NCI-H2107 treated with DMSO at 0.1 percent for 48 hours (cell line): ENCODE data around the gene SLC4A2.
"Not testable (repeated sequence)": the region's sequence is repeated elsewhere in the genome, so short reads cannot be mapped to it uniquely, and the experiment has no call there.

Experiments
- DNase-seq: peaks from one replicate; lab custom pipeline; 2025; ENCODE audit not compliant: unreplicated experiment; lab: John Stamatoyannopoulos, UW

SLC4A2 gene, protein sequence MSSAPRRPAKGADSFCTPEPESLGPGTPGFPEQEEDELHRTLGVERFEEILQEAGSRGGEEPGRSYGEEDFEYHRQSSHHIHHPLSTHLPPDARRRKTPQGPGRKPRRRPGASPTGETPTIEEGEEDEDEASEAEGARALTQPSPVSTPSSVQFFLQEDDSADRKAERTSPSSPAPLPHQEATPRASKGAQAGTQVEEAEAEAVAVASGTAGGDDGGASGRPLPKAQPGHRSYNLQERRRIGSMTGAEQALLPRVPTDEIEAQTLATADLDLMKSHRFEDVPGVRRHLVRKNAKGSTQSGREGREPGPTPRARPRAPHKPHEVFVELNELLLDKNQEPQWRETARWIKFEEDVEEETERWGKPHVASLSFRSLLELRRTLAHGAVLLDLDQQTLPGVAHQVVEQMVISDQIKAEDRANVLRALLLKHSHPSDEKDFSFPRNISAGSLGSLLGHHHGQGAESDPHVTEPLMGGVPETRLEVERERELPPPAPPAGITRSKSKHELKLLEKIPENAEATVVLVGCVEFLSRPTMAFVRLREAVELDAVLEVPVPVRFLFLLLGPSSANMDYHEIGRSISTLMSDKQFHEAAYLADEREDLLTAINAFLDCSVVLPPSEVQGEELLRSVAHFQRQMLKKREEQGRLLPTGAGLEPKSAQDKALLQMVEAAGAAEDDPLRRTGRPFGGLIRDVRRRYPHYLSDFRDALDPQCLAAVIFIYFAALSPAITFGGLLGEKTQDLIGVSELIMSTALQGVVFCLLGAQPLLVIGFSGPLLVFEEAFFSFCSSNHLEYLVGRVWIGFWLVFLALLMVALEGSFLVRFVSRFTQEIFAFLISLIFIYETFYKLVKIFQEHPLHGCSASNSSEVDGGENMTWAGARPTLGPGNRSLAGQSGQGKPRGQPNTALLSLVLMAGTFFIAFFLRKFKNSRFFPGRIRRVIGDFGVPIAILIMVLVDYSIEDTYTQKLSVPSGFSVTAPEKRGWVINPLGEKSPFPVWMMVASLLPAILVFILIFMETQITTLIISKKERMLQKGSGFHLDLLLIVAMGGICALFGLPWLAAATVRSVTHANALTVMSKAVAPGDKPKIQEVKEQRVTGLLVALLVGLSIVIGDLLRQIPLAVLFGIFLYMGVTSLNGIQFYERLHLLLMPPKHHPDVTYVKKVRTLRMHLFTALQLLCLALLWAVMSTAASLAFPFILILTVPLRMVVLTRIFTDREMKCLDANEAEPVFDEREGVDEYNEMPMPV

DNA sequence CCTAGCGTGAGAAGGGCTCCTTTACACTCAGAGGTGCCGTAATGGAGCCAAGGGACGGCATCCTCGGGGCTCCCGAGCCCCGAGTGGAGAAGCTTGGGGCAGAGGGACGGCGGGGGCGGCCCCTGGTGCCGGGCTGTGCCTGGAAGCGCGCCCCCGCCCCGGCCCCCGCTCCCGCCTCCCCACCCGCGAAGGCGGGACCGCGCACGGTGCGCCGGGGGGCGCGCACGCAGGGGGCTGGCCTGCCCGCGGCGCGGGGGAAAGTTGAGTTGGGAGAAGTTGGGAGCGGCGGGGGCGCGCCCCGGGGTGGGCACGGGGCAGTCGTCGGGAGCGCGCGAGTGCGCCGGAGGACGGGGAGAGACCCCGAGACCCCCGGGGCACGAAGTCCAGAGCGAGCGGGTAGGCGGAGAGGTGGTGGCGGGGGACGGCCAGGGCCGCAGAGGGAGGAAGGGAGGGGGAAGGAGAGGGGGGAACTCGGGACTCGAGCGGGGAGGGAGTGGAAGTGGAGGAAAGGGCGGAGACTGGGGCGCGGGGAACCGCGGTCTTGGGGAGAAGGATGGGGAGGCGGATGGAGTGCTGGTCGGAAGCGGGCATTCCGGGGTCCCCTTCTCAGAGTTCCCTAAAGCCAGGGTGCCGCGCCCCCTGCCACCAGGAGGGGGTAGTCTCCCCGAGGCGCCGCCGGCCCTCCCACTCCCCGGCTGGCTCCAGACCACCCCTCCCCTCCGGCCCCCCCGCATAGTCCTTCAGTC, at the start of gene SLC4A2:
Gene SLC4A2 (plus strand): TSS at position 223 of the 746 bp plus-strand sequence. CDS start 2,399 bp downstream, outside the sequence.
- no peak for DNase-seq

DNA sequence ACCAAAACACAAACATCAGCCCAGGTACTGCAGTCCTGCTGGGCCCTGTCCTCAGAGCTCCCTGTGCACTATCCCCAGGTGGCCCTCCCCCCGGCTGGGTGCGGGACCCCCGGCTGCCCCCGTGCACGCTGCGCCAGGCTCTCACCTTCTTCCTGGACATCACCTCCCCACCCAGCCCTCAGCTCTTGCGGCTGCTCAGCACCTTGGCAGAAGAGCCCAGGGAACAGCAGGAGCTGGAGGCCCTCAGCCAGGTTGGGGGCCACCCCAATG, 49.4 kb upstream of the SLC4A2 start:
- no peak for DNase-seq

DNA sequence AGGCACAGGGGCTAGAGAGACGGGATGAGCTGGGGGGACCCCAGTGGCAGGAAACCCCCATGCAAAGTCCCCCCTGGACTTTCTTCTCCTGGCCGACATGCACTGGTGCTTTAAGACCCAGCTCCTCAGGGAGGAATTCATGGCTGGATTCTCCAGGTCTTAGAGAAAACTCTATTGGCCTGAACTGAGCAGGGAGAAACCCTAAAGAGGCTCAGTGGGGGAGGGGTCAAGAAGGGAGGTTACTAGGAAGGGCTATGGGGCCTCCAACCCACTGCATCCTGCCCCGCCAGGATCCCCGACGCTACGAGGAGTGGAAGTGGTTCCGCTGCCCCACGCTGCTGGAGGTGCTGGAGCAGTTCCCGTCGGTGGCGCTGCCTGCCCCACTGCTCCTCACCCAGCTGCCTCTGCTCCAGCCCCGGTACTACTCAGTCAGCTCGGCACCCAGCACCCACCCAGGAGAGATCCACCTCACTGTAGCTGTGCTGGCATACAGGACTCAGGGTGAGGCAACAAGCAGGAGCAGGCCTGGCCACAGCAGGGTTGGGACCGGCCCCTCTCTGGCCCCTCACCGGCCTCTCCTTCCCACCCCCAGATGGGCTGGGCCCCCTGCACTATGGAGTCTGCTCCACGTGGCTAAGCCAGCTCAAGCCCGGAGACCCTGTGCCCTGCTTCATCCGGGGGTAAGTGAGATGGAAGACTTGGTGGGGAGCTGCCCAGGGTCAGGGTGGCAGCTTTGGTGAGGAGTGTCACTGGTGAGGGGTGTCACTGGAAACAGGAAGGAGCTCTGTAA, 48.9 kb upstream of the SLC4A2 start:
- no peak for DNase-seq

DNA sequence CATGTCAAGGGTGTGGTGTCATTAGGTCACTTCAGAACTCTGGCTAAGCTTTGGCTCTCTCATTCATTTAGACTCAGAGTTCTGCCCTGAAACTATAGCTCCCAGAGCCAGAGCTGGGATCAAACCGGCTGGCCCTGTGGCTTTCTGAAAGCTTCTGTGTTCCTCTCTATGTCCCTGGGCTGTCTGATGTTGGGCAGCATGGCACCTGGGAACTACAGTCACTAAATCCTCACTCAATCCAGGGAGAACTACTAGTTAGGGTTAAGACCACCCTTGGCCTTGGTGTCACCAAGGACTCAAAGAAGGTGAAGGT, 48.3 kb upstream of the SLC4A2 start:
- no peak for DNase-seq

DNA sequence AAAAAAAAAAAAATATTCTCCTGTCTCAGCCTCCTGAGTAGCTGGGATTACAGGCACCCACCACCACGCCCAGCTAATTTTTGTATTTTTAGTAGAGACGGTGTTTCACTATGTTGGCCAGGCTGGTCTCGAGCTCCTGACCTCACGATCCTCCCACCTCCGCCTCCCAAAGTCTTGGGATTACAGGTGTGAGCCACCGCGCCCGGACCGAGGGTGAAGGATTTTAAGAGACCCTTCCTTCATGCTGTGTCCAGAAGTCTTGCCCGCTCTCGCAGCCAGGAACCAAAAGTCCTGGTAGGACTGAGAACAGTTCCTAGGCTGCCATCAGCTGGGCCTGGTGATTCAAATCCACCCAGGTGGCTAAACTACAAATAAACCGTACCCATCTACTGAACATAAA, 47.8 kb upstream of the SLC4A2 start:
- DNase-seq = not testable (repeated sequence)

DNA sequence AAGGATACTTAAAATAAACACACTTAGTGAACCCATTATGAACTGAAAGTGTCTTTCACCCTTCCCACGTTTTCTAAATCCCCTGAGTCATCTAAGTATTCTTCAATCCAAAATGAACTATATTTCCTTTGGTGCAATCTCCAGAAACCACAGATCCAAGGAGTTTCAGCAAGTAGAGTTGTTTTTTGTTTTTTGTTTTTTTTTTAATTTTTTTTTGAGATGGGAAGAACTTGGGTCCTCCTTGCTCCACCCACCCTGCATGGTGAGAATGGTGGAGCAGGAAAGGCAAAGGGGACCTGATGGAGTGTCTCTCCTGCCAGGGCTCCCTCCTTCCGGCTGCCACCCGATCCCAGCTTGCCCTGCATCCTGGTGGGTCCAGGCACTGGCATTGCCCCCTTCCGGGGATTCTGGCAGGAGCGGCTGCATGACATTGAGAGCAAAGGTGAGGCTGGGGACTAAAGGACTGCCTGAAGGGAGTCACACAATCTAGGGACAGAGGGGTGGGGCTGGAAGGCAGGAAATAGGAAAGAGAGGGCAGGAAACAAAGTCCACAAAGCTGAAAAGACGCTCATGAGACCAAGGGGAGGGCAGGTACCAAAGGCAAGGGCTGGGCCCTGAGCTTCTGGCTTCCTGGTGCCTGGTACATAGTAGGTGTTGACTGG, 47.2 kb upstream of the SLC4A2 start:
- DNase-seq = no peak

DNA sequence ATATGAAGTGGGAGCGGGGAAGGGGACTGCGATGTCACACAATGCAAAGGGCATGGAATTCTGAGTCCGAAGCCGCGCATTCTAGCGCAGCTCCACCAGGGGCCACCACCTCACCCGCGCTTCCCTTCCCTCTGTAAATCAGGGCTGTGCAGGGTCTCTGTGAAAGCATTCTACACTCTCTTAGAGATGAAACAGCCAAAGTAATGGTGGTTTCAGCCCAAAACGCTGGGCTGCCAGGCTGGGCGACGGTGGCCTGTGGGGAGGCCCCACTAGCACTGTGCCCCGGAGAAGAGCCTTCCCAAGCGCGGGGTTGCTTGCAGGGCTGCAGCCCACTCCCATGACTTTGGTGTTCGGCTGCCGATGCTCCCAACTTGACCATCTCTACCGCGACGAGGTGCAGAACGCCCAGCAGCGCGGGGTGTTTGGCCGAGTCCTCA, 46.5 kb upstream of the SLC4A2 start:
- no peak for DNase-seq

DNA sequence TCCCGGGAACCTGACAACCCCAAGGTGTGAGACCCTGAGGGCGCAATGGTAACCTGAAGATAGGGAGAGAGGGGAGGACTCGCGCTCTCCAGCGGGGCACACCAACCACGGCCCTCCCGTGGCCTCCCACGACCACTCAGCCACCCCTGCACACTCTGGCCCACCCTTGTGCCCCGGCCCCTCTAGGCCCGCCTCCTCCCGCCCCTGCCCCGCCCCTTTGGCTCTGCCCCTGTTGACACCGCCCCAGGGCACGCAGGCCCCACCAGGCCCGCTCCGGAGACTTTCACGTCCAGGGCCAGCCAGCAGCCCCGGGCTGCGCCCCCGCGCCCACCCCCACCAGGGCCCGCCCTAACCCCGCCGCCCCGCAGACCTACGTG, 46.0 kb upstream of the SLC4A2 start:
- no peak for DNase-seq

DNA sequence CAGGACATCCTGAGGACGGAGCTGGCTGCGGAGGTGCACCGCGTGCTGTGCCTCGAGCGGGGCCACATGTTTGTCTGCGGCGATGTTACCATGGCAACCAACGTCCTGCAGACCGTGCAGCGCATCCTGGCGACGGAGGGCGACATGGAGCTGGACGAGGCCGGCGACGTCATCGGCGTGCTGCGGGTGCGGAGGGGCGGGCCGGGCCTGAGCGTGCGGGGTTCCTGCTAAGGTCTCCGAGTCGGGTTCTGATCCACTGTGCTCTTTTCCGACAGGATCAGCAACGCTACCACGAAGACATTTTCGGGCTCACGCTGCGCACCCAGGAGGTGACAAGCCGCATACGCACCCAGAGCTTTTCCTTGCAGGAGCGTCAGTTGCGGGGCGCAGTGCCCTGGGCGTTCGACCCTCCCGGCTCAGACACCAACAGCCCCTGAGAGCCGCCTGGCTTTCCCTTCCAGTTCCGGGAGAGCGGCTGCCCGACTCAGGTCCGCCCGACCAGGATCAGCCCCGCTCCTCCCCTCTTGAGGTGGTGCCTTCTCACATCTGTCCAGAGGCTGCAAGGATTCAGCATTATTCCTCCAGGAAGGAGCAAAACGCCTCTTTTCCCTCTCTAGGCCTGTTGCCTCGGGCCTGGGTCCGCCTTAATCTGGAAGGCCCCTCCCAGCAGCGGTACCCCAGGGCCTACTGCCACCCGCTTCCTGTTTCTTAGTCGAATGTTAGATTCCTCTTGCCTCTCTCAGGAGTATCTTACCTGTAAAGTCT, 45.5 kb upstream of the SLC4A2 start:
- no peak for DNase-seq

DNA sequence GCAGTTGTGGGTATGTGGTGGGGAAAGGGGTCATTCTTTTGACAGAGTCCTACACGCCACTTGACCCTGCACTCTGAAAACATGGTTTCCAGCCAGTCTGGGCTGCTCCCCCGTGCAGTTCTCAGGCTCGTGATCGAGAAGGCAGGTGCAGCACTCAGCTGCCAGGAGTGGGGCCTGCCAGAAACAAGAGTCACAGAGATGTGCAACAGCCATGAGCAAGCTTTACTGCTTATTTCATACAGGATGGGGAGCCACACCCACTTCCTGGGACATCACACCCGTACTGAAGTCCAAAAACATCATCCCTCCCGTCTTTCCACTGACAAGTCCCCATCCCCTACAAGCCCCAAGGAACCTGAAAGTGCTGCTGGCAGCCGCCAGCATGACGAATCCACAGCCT, 44.4 kb upstream of the SLC4A2 start:
- DNase-seq = no peak

DNA sequence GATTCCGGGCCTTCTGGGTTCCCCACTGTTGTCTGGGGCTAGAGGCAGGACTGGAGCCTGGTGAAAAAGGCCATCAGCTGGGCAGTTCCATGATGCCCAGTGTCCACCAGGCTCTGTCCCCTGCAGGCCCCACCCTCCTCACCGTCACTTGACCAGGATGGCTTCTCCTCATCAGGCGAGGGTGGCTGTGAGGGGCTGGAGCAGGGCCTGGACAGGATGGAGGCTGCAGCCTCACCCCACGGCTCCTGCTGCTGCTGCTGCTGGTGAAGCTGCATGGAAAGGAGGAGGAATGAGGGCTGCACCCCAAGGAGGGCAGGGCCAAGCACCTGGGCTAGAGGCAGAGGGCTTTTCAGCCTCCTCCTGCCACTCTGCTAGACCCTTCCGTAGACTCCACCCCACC, 43.4 kb upstream of the SLC4A2 start:
- no peak for DNase-seq

DNA sequence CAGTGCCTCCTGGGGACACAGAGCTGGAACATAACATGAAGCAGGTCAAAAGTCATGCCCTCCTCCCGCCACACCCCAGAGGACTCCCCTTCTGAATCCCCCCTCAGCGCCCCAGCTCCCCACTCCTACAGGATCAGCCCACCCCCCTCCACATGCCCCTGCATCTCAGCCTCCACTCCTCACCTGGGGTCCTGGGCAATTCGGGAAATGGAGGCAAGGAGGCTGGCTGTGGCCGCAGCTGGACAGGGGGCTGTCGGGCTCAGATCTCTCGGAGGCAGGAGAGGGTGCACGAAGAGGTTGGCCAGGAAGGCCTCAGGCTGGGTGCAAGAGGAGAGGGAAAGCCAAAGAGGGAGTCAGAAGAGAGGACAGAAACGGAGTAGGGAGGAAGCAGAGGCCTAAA, 42.9 kb upstream of the SLC4A2 start:
- no peak for DNase-seq

DNA sequence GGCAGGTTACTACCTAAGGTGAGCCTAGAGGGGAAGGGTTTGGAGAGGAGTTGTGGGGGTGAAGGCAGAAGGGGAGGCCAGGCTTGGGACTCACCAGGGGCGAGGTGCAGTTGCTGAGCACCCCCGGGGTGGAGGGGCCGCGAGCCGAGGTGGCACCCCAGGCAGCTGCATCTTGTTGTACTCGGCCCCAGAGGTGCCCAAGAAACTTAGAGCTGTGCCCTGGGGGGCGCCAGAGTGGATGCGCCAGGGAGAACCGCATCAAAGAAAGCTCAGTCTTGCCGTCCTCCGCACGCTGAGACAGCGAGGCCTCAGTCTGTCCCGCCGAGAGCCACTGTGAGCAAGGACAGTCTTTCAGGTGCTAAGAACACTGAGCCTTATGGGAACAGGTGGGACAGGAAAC, 42.4 kb upstream of the SLC4A2 start:
- no peak for DNase-seq

DNA sequence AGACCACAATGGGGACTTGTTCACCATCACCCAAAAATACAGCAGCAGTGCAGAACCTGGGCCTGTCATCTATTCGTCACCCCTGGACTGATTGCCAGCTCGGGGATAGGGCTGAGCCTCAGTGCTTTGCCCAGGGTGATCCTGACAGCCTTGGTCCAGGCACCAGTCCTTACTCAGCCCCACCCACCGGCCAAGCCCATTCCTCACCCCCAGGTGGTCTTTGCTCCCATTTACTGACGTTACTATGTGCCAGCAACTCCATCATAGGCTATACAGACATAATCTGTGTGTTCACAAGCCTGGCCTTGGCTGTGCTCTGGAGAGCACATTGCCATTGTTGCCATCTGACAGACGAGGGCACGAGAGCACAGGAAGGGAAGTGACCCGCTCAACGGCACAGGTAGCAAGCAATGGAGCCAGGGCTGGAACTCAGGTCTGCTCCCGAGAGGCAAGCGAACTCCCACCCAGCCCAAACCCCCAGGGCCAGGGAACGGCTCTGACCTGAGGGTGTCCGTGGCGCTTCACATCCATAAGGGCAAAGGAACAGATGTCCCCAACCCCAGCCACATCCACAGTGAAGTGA, 41.9 kb upstream of the SLC4A2 start:
- DNase-seq = no peak

DNA sequence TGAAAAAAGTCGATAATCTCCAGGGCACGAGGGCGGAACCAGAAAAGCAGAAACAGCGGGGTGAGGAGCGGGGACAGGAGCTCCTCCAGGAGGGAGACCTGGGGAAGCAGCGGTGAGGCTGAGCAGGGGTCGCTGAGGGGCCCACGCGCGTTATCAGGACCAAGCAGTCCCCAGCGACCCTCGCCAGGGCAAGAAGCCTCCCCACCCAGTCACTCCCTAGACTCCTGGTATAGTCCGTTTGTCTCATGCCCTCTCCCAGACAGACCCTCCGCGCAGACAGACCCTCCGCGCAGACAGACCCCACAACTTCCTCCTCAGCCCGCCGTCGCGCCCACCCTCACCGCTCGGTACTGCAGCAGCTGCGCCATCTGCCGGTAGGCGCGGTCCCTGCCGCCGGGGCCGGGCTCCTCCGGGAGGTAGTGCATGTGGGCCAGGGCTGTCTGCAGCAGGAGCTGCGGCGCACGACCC, 41.4 kb upstream of the SLC4A2 start:
- no peak for DNase-seq

DNA sequence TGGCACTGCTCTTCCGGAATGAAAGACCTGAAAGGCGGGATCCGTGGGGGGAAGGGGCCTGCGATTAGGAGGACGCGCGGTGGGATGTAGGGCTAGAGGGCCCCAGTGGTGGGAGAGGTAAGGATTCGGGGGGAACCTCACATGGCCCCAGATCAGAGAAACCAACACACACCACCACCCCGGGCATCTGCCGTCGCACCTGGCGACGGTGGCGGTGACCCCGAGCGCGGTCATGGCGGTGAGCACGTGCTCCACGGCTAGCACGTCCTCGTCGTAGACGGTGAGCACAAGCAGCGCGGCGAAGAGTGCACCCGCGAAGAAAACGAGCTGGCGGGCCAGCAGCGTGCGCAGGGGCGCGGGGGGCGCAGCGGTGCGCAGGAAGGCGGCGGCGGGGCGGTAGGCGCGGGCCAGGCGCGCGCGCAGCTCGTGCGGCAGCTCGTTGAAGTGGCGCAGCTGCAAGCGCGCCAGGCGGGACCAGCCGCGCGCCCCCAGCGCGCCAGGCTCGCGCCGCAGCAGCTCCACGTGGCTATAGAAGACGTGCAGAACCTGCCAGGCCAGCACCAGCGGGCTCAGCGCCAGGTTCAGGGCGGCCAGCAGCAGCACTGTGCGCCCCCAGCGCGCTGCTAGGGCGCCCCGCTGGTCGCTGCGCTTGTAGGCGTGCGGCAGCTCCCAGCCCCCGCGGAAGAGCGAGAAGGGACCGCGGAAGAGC, 40.8 kb upstream of the SLC4A2 start:
- no peak for DNase-seq

DNA sequence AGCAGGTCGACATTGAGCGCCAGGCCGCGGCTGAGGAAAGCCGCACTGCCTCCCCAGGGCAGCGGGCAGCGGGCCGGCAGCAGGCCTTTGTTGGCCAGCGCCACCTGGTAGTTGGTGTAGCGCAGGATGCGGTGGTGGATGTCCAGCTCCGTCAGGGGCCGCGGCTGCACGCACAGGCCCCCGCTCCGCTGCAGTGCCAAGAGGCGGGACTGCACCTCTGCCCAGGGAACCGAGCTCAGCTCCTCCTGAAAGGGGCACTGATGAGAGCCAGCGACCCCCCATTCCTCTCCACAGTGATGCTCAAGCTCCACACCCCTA, 40.3 kb upstream of the SLC4A2 start:
- no peak for DNase-seq

DNA sequence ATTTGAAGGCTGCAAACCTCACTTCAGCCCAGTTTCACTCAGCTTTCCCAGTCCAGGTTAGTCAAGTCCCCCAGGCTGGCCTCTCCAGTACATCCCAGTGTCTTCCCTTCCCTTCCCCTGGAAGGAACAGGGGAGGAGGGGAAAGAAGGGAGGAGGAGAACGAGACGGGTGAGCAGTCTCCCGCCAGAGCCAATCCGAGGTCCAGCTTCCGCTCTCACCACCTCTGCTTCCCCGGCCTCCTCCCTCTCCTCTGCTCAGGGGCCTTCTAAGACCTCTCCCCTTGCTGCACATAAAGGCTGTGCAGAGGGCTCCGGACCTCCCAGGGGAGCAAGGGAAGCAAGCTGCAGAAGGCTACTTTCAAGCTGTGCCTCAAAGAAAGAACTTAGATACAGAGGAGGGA, 39.2 kb upstream of the SLC4A2 start:
- DNase-seq = no peak
